Measurements from ENCODE around the gene SSR3. TPM values are rescaled to one million over a fixed set of nuclear protein-coding genes. Genes with fewer than 3 reads are reported as not detected.

Gene SSR3
- total and polyA plus RNA-seq, 2 of the 13 experiments (the other 11 are each of a cell fraction or from before 2014, with no cell fraction given), result 229 to 325 TPM

GRCh38 chr3:156525808-156526207 lies 29.1 kb downstream of the SSR3 start (continued):
- TF ChIP-seq GMEB1 (CRISPR knock-in tag; IDR thresholded peaks at IDR 0.05; ENCODE audit: borderline replicate concordance), result no peak
- no peak for TF ChIP-seq TAF15 (IDR thresholded peaks at IDR 0.05; ENCODE audit: low read depth, low read length, poor library complexity, severe bottlenecking)
- no peak for TF ChIP-seq RXRB (CRISPR knock-in tag; IDR thresholded peaks at IDR 0.05; ENCODE audit: borderline replicate concordance)
- no peak for TF ChIP-seq ZNF354B (CRISPR knock-in tag; IDR thresholded peaks at IDR 0.05)
- TF ChIP-seq, protein P1, sequence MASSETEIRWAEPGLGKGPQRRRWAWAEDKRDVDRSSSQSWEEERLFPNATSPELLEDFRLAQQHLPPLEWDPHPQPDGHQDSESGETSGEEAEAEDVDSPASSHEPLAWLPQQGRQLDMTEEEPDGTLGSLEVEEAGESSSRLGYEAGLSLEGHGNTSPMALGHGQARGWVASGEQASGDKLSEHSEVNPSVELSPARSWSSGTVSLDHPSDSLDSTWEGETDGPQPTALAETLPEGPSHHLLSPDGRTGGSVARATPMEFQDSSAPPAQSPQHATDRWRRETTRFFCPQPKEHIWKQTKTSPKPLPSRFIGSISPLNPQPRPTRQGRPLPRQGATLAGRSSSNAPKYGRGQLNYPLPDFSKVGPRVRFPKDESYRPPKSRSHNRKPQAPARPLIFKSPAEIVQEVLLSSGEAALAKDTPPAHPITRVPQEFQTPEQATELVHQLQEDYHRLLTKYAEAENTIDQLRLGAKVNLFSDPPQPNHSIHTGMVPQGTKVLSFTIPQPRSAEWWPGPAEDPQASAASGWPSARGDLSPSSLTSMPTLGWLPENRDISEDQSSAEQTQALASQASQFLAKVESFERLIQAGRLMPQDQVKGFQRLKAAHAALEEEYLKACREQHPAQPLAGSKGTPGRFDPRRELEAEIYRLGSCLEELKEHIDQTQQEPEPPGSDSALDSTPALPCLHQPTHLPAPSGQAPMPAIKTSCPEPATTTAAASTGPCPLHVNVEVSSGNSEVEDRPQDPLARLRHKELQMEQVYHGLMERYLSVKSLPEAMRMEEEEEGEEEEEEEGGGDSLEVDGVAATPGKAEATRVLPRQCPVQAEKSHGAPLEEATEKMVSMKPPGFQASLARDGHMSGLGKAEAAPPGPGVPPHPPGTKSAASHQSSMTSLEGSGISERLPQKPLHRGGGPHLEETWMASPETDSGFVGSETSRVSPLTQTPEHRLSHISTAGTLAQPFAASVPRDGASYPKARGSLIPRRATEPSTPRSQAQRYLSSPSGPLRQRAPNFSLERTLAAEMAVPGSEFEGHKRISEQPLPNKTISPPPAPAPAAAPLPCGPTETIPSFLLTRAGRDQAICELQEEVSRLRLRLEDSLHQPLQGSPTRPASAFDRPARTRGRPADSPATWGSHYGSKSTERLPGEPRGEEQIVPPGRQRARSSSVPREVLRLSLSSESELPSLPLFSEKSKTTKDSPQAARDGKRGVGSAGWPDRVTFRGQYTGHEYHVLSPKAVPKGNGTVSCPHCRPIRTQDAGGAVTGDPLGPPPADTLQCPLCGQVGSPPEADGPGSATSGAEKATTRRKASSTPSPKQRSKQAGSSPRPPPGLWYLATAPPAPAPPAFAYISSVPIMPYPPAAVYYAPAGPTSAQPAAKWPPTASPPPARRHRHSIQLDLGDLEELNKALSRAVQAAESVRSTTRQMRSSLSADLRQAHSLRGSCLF (CRISPR knock-in tag; IDR thresholded peaks at IDR 0.05; ENCODE audit: borderline replicate concordance), result no peak
- TF ChIP-seq ZNF773 (CRISPR knock-in tag; IDR thresholded peaks at IDR 0.05; ENCODE audit: borderline replicate concordance), result no peak
- TF ChIP-seq HMG20B (CRISPR knock-in tag; conservative IDR thresholded peaks at IDR 0.05), result no peak
- no peak for TF ChIP-seq TRIM24 (CRISPR knock-in tag; IDR thresholded peaks at IDR 0.05)
- TF ChIP-seq FOXP4 (CRISPR knock-in tag; IDR thresholded peaks at IDR 0.05), result no peak
- no peak for TF ChIP-seq ZFYVE20 (CRISPR knock-in tag; IDR thresholded peaks at IDR 0.05; ENCODE audit: borderline replicate concordance, low read depth)
- TF ChIP-seq ZSCAN20 (CRISPR knock-in tag; IDR thresholded peaks at IDR 0.05; ENCODE audit: borderline replicate concordance), result no peak
- no peak for TF ChIP-seq MXD4 (CRISPR knock-in tag; IDR thresholded peaks at IDR 0.05)
- no peak for TF ChIP-seq NFIC (IDR thresholded peaks at IDR 0.05; ENCODE audit: low read length)
